Endothelial cell of umbilical vein (primary cell): ENCODE measurements around the gene FOXJ3. TPM values are rescaled to one million over a fixed set of nuclear protein-coding genes. Genes with fewer than 3 reads are reported as not detected.

Experiments used
- BruUV-seq: library from RNA; stranded (reverse); fragments of 400-500 nt; replicated peaks from 2 replicates; lab custom pipeline; 2021; lab: Mats Ljungman, UMichigan
- CTCF ChIA-PET: fragments of 300-600, 350-600 bp; sonication (Branson Sonifier 250); formaldehyde crosslinking; loops from one replicate; lab custom pipeline; 2021; ENCODE audit warnings: antibody characterized with exemption, inconsistent platforms; lab: Charles Lee
- POLR2A ChIA-PET: fragments of 300-600, 350-600 bp; sonication (Branson Sonifier 250); formaldehyde crosslinking; loops from one replicate; lab custom pipeline; 2021; ENCODE audit warnings: antibody characterized with exemption, inconsistent platforms; lab: Charles Lee
- DNase-seq: peaks from one replicate; pipeline ENCODE4 v3.0.0-alpha.2; 2011; ENCODE audit warnings: low read depth, low spot score
- FAIRE-seq: peaks from 2 replicates; lab custom pipeline; 2011; peaks lifted over from hg19 to GRCh38; lab: Jason Lieb, UNC
- H2AFZ ChIP-seq: 2 replicates; pipeline ENCODE4 v1.6.0; 2012; ENCODE audit warnings: low read depth, low read length, control low read depth, inconsistent platforms
- H3K27ac ChIP-seq: 2 replicates; pipeline ENCODE4 v1.5.1; 2011; ENCODE audit warnings: low read depth, mild to moderate bottlenecking, control low read depth, low read length, moderate library complexity; ENCODE audit not compliant: insufficient read depth
- H3K27me3 ChIP-seq, 2 experiments: 2 replicates each; pipeline versions ENCODE4 v1.6.0 to v1.6.1; 2011; ENCODE audit warnings: low read length in 2 of 2, mixed read lengths in 1 of 2; ENCODE audit not compliant: control insufficient read depth in 2 of 2, insufficient read depth in 2 of 2
- H3K36me3 ChIP-seq, 2 experiments: 2 replicates in 1 of 2; 3 replicates in 1 of 2; pipeline ENCODE4 v1.5.1; 2011; ENCODE audit warnings: low read length in 2 of 2, mild to moderate bottlenecking in 1 of 2, moderate library complexity in 1 of 2; ENCODE audit not compliant: control insufficient read depth in 2 of 2, insufficient read depth in 2 of 2; ENCODE audit errors: extremely low read depth in 1 of 2
- H3K4me1 ChIP-seq: 3 replicates; pipeline ENCODE4 v1.5.1; 2011; ENCODE audit warnings: mild to moderate bottlenecking, low read length; ENCODE audit not compliant: control insufficient read depth, insufficient read depth; ENCODE audit errors: extremely low read depth
- H3K4me2 ChIP-seq: 2 replicates; pipeline ENCODE4 v1.6.1; 2011; ENCODE audit warnings: low read length, control low read depth, mixed read lengths; ENCODE audit not compliant: insufficient read depth
- H3K4me3 ChIP-seq, 3 experiments: fragments of 200-600 bp in 1 of 3; sonication (generic), shearing (Covaris generic) in 1 of 3; replicated peaks in 1 of 3; 2 replicates each; pipeline ENCODE4 v1.5.1; 2011 to 2016; ENCODE audit warnings: control low read depth in 3 of 3, low read length in 3 of 3, mild to moderate bottlenecking in 2 of 3, inconsistent platforms in 1 of 3, low read depth in 1 of 3, moderate library complexity in 1 of 3; ENCODE audit not compliant: insufficient read depth in 1 of 3
- H3K79me2 ChIP-seq: 2 replicates; pipeline ENCODE4 v1.6.0; 2012; ENCODE audit warnings: low read length, inconsistent platforms; ENCODE audit not compliant: control insufficient read depth, insufficient read depth
- H3K9ac ChIP-seq: replicated peaks from 2 replicates; pipeline ENCODE3; 2011; ENCODE audit warnings: low read length, control low read depth; ENCODE audit not compliant: insufficient read depth; ENCODE audit errors: extremely low read depth
- H3K9me1 ChIP-seq: replicated peaks from 3 replicates; pipeline ENCODE4 v1.6.0; 2011; ENCODE audit warnings: mild to moderate bottlenecking, low read length; ENCODE audit not compliant: control insufficient read depth, insufficient read depth; ENCODE audit errors: extremely low read depth
- H3K9me3 ChIP-seq: replicated peaks from 2 replicates; pipeline ENCODE4 v1.5.1; 2012; ENCODE audit warnings: low read length, inconsistent platforms; ENCODE audit not compliant: control insufficient read depth, insufficient read depth
- H4K20me1 ChIP-seq: replicated peaks from 2 replicates; pipeline ENCODE3; 2011; ENCODE audit warnings: mild to moderate bottlenecking, low read length; ENCODE audit not compliant: control insufficient read depth, insufficient read depth; ENCODE audit errors: extremely low read depth
- EZH2 ChIP-seq: IDR thresholded peaks from 2 replicates; pipeline ENCODE4 v1.6.1; 2012; ENCODE audit warnings: borderline replicate concordance, low read depth, mild to moderate bottlenecking, moderate library complexity, low read length, inconsistent platforms; ENCODE audit not compliant: severe bottlenecking
- FOS ChIP-seq: IDR thresholded peaks from 2 replicates; pipeline ENCODE4 v1.6.1; 2011; ENCODE audit warnings: mild to moderate bottlenecking, low read length, moderate library complexity, borderline replicate concordance; ENCODE audit not compliant: insufficient read depth
- GATA2 ChIP-seq: IDR thresholded peaks from 2 replicates; pipeline ENCODE4 v1.7.0; 2011; ENCODE audit warnings: low read depth, mild to moderate bottlenecking, moderate library complexity, mixed read lengths, low read length; ENCODE audit not compliant: insufficient read length, insufficient read depth
- JUN ChIP-seq: IDR thresholded peaks from 2 replicates; pipeline ENCODE4 v1.6.1; 2011; ENCODE audit warnings: borderline replicate concordance, low read depth; ENCODE audit not compliant: insufficient read length, insufficient read depth
- MYC ChIP-seq: IDR thresholded peaks from one replicate; pipeline ENCODE4 v1.6.1; 2011; ENCODE audit warnings: mild to moderate bottlenecking, low read depth, low read length
- POLR2A ChIP-seq: IDR thresholded peaks from 2 replicates; pipeline ENCODE4 v1.6.1; 2012; ENCODE audit warnings: low read depth, mild to moderate bottlenecking, control low read depth, low read length
- POLR2AphosphoS5 ChIP-seq: IDR thresholded peaks from 2 replicates; pipeline ENCODE4 v1.6.1; 2012; ENCODE audit warnings: low read depth, mild to moderate bottlenecking, control low read depth, low read length, moderate library complexity; ENCODE audit not compliant: insufficient read depth
- dilution Hi-C: fragments of 300-500 bp; cut with MboI; formaldehyde crosslinking; loops from one replicate; pipeline ENCODE4 v1.15.0; 2019; ENCODE audit warnings: low sequenced_read_pairs; ENCODE audit not compliant: extremely low pct_ligation_motif_present
- intact Hi-C: fragments of 100-400 bp; cut with micrococcal nuclease; formaldehyde crosslinking; loops from one replicate; pipeline ENCODE4 v1.10.0; 2022
- polyA plus RNA-seq, 4 experiments: library from polyadenylated mRNA; depleted of rRNA in 3 of 4; stranded (reverse) in 3 of 4; unstranded in 1 of 4; fragments of >200 nt; gene quantifications; 2 replicates each; pipeline versions ENCODE4 v1.2.1 to v1.2.3, GENCODE V29; 2011 to 2012; ENCODE audit warnings: missing spikeins in 1 of 4
- total RNA-seq: library from RNA; stranded (reverse); gene quantifications from 2 replicates; pipeline ENCODE4 v1.2.3, GENCODE V29; 2021
- TF ChIP-seq, protein P1 (sequence below): IDR thresholded peaks from 2 replicates; pipeline ENCODE4 v1.6.1; 2011; ENCODE audit not compliant: insufficient read depth, insufficient read length
- TF ChIP-seq, protein P2 (sequence below), 2 donors: IDR thresholded peaks; 1 replicate in 1 of 2; 2 replicates in 1 of 2; pipeline ENCODE4 v1.5.1; 2011; ENCODE audit warnings: low read length in 2 of 2, mild to moderate bottlenecking in 2 of 2, moderate library complexity in 2 of 2, control low read depth in 1 of 2, inconsistent platforms in 1 of 2, low read depth in 1 of 2; ENCODE audit not compliant: insufficient read depth in 1 of 2; ENCODE audit errors: extremely low read depth in 1 of 2

Gene FOXJ3
- total and polyA plus RNA-seq, 2 donors (not counting 3 experiments of a cell fraction or from before 2014, with no cell fraction given), result 34.7 to 38.8 TPM

- intact Hi-C loops (loop anchor here (1.0 to 10.0 kb wide), 6 partner anchors 14 to 350 kb away; partner anchors contain the start of genes CCDC30, PPIH and YBX1), dilution Hi-C loops (no loop called here)
- Histone ChIP-seq H3K27me3 (no peaks in the 10 kb centered on the region), H3K9me3 (no peaks in the 10 kb centered on the region), H3K9me1 (no peaks in the 10 kb centered on the region), H3K4me3 (peak overlapping the region; percentile 79 to 88 (median 82)), H4K20me1 (peaks cover 9% of the 10 kb centered on the region), H2AFZ (peak overlapping the region; percentile 78), H3K79me2 (peaks cover 52% of the 10 kb centered on the region), H3K9ac (peak overlapping the region; percentile 86), H3K27ac (peak overlapping the region; percentile 68), H3K4me2 (peak overlapping the region; percentile 97), H3K36me3 (no peaks in the 10 kb centered on the region), H3K4me1 (peaks cover 16% of the 10 kb centered on the region)
- peak; percentile 37 for FAIRE-seq
- TF ChIP-seq FOS (no peak), MYC (peak; percentile 72)
- TF ChIP-seq, protein P1, sequence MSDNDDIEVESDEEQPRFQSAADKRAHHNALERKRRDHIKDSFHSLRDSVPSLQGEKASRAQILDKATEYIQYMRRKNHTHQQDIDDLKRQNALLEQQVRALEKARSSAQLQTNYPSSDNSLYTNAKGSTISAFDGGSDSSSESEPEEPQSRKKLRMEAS, result peak; percentile 83
- CTCF ChIA-PET, result interaction anchor here (0.6 to 2.4 kb wide), 8 partner anchors 11 to 187 kb away, joined by 3 to 19 read pairs (median 6); no protein-coding TSS in a partner anchor
- peak; percentile 77 for DNase-seq
- BruUV-seq, result no TSS peak
- POLR2A ChIA-PET, result interaction anchor here (0.6 kb wide), 1 partner anchor 457 kb away, joined by 3 read pairs; no protein-coding TSS in a partner anchor
Observed at GRCh38 chr1:42334240-42335049, 590 bp downstream of the FOXJ3 start.

DNA sequence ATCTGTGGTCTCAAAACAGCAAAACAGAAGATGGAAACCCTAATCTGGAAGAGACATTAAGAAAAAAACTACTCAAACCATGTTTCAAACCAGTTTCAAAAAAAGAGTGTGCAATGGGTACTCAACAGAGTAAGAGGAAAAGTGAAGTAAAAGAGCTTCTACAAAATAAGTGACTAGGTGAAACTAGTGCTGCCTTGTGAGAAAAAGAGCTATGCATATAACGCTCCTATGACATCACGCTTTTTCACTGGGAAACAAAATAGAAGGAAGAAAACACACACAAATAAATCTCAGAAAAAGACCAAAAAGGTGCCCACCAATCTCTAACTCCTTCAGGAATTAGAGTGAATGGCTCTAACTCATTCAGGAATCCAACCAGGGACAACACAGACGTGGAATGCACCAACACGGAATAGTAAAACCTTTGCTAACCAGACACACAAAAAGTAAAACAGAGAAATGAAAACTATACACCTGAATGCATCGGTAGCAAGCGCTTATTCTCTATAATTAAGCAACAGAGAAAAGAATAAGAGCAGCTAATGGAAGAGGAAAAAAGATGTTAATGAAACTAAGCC, 1.3 kb downstream of the FOXJ3 start:
- FAIRE-seq, result no peak
- Histone ChIP-seq H3K9ac (peak overlapping the region; percentile 66), H3K79me2 (peaks cover 59% of the 10 kb centered on the region), H3K4me2 (peak overlapping the region; percentile 97), H2AFZ (no peak overlapping the region), H3K9me1 (no peaks in the 10 kb centered on the region), H3K36me3 (no peaks in the 10 kb centered on the region), H3K27me3 (no peaks in the 10 kb centered on the region), H3K4me3 (peak overlapping the region; percentile 79 to 88 (median 82)), H3K27ac (peak overlapping the region; percentile 28), H4K20me1 (peaks cover 9% of the 10 kb centered on the region), H3K4me1 (peaks cover 16% of the 10 kb centered on the region), H3K9me3 (no peaks in the 10 kb centered on the region)
- DNase-seq, result peak; percentile 44
- TSS peak; percentile 38 for BruUV-seq
- dilution Hi-C loops (no loop called here), intact Hi-C loops (loop anchor here (1.0 to 10.0 kb wide), 5 partner anchors 13 to 351 kb away; partner anchors contain the start of genes CCDC30 and YBX1)
- ChIA-PET POLR2A (no interaction called here), CTCF (interaction anchor here (0.6 to 2.4 kb wide), 8 partner anchors 12 to 187 kb away, joined by 3 to 19 read pairs (median 6); no protein-coding TSS in a partner anchor)
- TF ChIP-seq JUN, result no peak
- TF ChIP-seq, protein P1, result no peak
- TF ChIP-seq POLR2AphosphoS5, result no peak
- TF ChIP-seq POLR2A, result no peak
- TF ChIP-seq EZH2, result no peak
- TF ChIP-seq MYC, result no peak
- no peak for TF ChIP-seq FOS
- TF ChIP-seq, protein P2, sequence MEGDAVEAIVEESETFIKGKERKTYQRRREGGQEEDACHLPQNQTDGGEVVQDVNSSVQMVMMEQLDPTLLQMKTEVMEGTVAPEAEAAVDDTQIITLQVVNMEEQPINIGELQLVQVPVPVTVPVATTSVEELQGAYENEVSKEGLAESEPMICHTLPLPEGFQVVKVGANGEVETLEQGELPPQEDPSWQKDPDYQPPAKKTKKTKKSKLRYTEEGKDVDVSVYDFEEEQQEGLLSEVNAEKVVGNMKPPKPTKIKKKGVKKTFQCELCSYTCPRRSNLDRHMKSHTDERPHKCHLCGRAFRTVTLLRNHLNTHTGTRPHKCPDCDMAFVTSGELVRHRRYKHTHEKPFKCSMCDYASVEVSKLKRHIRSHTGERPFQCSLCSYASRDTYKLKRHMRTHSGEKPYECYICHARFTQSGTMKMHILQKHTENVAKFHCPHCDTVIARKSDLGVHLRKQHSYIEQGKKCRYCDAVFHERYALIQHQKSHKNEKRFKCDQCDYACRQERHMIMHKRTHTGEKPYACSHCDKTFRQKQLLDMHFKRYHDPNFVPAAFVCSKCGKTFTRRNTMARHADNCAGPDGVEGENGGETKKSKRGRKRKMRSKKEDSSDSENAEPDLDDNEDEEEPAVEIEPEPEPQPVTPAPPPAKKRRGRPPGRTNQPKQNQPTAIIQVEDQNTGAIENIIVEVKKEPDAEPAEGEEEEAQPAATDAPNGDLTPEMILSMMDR (IDR thresholded peaks at IDR 0.05; ENCODE audit: extremely low read depth in 1 of 2, insufficient read depth in 1 of 2, low read depth in 1 of 2, low read length in 2 of 2), result no peak
- TF ChIP-seq GATA2, result no peak
